HepG2 (cell line): ENCODE data around the gene ARHGEF4. TPM values are rescaled to one million over a fixed set of nuclear protein-coding genes. Genes with fewer than 3 reads are reported as not detected.

ENCODE experiments used
- ATAC-seq: fragments of 200-7000 bp; cut with Tn5 transposase; 3 replicates; pipeline ENCODE4 v1.9.1; 2020; ENCODE audit warnings: mild to moderate bottlenecking, moderate library complexity
- BruUV-seq: library from RNA; stranded (reverse); fragments of 400-500 nt; replicated peaks from 2 replicates; lab custom pipeline; 2021; lab: Mats Ljungman, UMichigan
- CTCF ChIA-PET: fragments of 300-600 bp; formaldehyde crosslinking; extraction: SDS; loops from one replicate; lab custom pipeline; 2021; ENCODE audit warnings: low total read pairs, inconsistent platforms, low intra/inter-chr PET ratio; lab: Yijun Ruan, JAX
- POLR2A ChIA-PET: fragments of 350-600 bp; sonication (Branson Sonifier 250); formaldehyde crosslinking; loops from one replicate; lab custom pipeline; 2020; ENCODE audit warnings: antibody characterized with exemption, inconsistent platforms; lab: Yijun Ruan, JAX
- DNase-seq: peaks from one replicate; pipeline ENCODE4 v3.0.0-alpha.2; 2015; ENCODE audit warnings: low spot score
- FAIRE-seq: peaks from 3 replicates; lab custom pipeline; 2011; peaks lifted over from hg19 to GRCh38; lab: Jason Lieb, UNC
- H2AFZ ChIP-seq: one replicate; pipeline ENCODE4 v1.6.1; 2011; ENCODE audit warnings: low read length, inconsistent platforms
- H3K27ac ChIP-seq: fragments of 300-600 bp; 3 replicates; pipeline ENCODE4 v1.8.0; 2011; ENCODE audit warnings: mixed run types, mild to moderate bottlenecking, mixed read lengths, low read length, inconsistent platforms; ENCODE audit not compliant: insufficient read depth; ENCODE audit errors: extremely low read length
- H3K27me3 ChIP-seq, 2 experiments: fragments of 200-600 bp in 1 of 2; 2 replicates in 1 of 2; 3 replicates in 1 of 2; pipeline versions ENCODE4 v1.6.0 to v1.8.0; 2011; ENCODE audit warnings: low read length in 2 of 2, mild to moderate bottlenecking in 2 of 2, moderate library complexity in 2 of 2, inconsistent platforms in 1 of 2; ENCODE audit not compliant: insufficient read depth in 2 of 2, control insufficient read depth in 1 of 2
- H3K36me3 ChIP-seq, 2 experiments: fragments of 200-600 bp in 1 of 2; replicated peaks in 1 of 2; 2 replicates in 1 of 2; 3 replicates in 1 of 2; pipeline versions ENCODE4 v1.5.1 to v1.8.0; 2011; ENCODE audit warnings: low read length in 2 of 2, inconsistent platforms in 1 of 2; ENCODE audit not compliant: insufficient read depth in 2 of 2, control insufficient read depth in 1 of 2
- H3K4me1 ChIP-seq: 2 replicates; pipeline ENCODE4 v1.5.1; 2012; ENCODE audit warnings: low read length, inconsistent platforms; ENCODE audit not compliant: insufficient read depth
- H3K4me2 ChIP-seq: 2 replicates; pipeline ENCODE4 v1.6.0; 2011; ENCODE audit warnings: low read depth, low read length, inconsistent platforms
- H3K4me3 ChIP-seq, 3 experiments: fragments of 200-600 bp in 1 of 3; sonication (generic), shearing (Covaris generic) in 1 of 3; replicated peaks in 1 of 3; 2 replicates each; pipeline ENCODE4 v1.5.1; 2011 to 2016; ENCODE audit warnings: low read length in 3 of 3, inconsistent platforms in 2 of 3, low read depth in 2 of 3, mild to moderate bottlenecking in 2 of 3, control low read depth in 1 of 3, mixed read lengths in 1 of 3; ENCODE audit not compliant: insufficient read depth in 1 of 3
- H3K79me2 ChIP-seq: one replicate; pipeline ENCODE4 v1.6.1; 2011; ENCODE audit warnings: low read length, inconsistent platforms; ENCODE audit not compliant: insufficient read depth
- H3K9ac ChIP-seq: 2 replicates; pipeline ENCODE4 v1.6.0; 2011; ENCODE audit warnings: mild to moderate bottlenecking, low read depth, low read length, inconsistent platforms; ENCODE audit not compliant: insufficient read depth
- H3K9me3 ChIP-seq: 2 replicates; pipeline ENCODE4 v1.5.1; 2012; ENCODE audit warnings: mild to moderate bottlenecking, low read length
- H4K20me1 ChIP-seq: 2 replicates; pipeline ENCODE4 v1.6.0; 2011; ENCODE audit warnings: inconsistent platforms, mild to moderate bottlenecking, low read length, moderate library complexity; ENCODE audit not compliant: insufficient read depth
- BATF2 ChIP-seq: sonication (generic); formaldehyde crosslinking; IDR thresholded peaks from 2 replicates; pipeline ENCODE4 v1.8.0; 2022; ENCODE audit warnings: mild to moderate bottlenecking, missing genetic modification reagents, moderate library complexity
- E2F2 ChIP-seq: sonication (generic); formaldehyde crosslinking; IDR thresholded peaks from 2 replicates; pipeline ENCODE4 v1.4.0; 2020; ENCODE audit warnings: missing genetic modification reagents, borderline replicate concordance
- MTA3 ChIP-seq: sonication (generic); formaldehyde crosslinking; IDR thresholded peaks from 2 replicates; pipeline ENCODE4 v1.4.0; 2020; ENCODE audit warnings: missing genetic modification reagents
- STAG1 ChIP-seq: sonication (generic); formaldehyde crosslinking; IDR thresholded peaks from 2 replicates; pipeline ENCODE4 v1.4.0; 2020; ENCODE audit warnings: missing genetic modification reagents
- ZBTB42 ChIP-seq: sonication (generic); formaldehyde crosslinking; IDR thresholded peaks from 2 replicates; pipeline ENCODE4 v1.5.0; 2020; ENCODE audit warnings: mild to moderate bottlenecking, missing genetic modification reagents
- ZHX2 ChIP-seq, 2 experiments: sonication (generic) in 1 of 2; formaldehyde crosslinking in 1 of 2; IDR thresholded peaks; 2 replicates each; pipeline versions ENCODE4 v1.6.1 to v1.9.0; 2014 to 2022; ENCODE audit warnings: antibody characterized with exemption in 1 of 2, borderline replicate concordance in 1 of 2, inconsistent platforms in 1 of 2, low read depth in 1 of 2, missing genetic modification reagents in 1 of 2
- ZNF124 ChIP-seq: sonication (generic); formaldehyde crosslinking; IDR thresholded peaks from 2 replicates; pipeline ENCODE4 v1.4.0; 2020; ENCODE audit warnings: missing genetic modification reagents
- ZNF652 ChIP-seq: IDR thresholded peaks from 2 replicates; pipeline ENCODE4 v1.6.1; 2016; ENCODE audit warnings: low read depth, borderline replicate concordance
- ZNF841 ChIP-seq: sonication (generic); formaldehyde crosslinking; IDR thresholded peaks from 2 replicates; pipeline ENCODE4 v1.8.1; 2023; ENCODE audit warnings: missing genetic modification reagents, borderline replicate concordance
- WGBS: methylation state at CpG from one replicate; pipeline ENCODE4 v1.1.6; 2017; ENCODE audit warnings: low lambda C conversion rate; 5-methylcytosine and 5-hydroxymethylcytosine counted together
- in situ Hi-C: cut with HindIII; loops from 2 replicates; pipeline ENCODE4 v1.10.0; 2017; ENCODE audit warnings: low pct_unique_long_range_greater_than_20kb; ENCODE audit not compliant: extremely low pct_ligation_motif_present
- intact Hi-C: fragments of 100-400 bp; cut with micrococcal nuclease; formaldehyde crosslinking; loops from one replicate; pipeline ENCODE4 v1.10.0; 2022; ENCODE audit not compliant: unreplicated experiment
- polyA plus RNA-seq, 8 experiments: library from polyadenylated mRNA; depleted of rRNA in 3 of 8; stranded (reverse) in 7 of 8; unstranded in 1 of 8; fragments of >200 nt; fragmentation: Illumina TruSeq in 4 of 8; extraction: Trizol in 4 of 8; gene quantifications; 2 replicates each; pipeline versions ENCODE4 v1.2.1 to v1.2.3, GENCODE V29; 2011 to 2016; ENCODE audit warnings: low read depth in 4 of 8, missing spikeins in 1 of 8, mixed read lengths in 1 of 8; ENCODE audit not compliant: insufficient read depth in 1 of 8
- total RNA-seq, 5 experiments: library from RNA; depleted of rRNA; stranded (reverse); fragments of >200 nt; fragmentation: Illumina TruSeq; extraction: Trizol; gene quantifications; 2 replicates each; pipeline ENCODE4 v1.2.3, GENCODE V29; 2016; ENCODE audit warnings: low read depth in 1 of 5
- TF ChIP-seq, protein P1 (sequence below): sonication (generic); formaldehyde crosslinking; IDR thresholded peaks from 2 replicates; pipeline ENCODE4 v1.5.0; 2020; ENCODE audit warnings: missing genetic modification reagents, mild to moderate bottlenecking, borderline replicate concordance

The ARHGEF4 gene
- total and polyA plus RNA-seq, 2 of the 13 experiments (the other 11 are each of a cell fraction or from before 2014, with no cell fraction given) = 0.11 to 0.13 TPM

DNA sequence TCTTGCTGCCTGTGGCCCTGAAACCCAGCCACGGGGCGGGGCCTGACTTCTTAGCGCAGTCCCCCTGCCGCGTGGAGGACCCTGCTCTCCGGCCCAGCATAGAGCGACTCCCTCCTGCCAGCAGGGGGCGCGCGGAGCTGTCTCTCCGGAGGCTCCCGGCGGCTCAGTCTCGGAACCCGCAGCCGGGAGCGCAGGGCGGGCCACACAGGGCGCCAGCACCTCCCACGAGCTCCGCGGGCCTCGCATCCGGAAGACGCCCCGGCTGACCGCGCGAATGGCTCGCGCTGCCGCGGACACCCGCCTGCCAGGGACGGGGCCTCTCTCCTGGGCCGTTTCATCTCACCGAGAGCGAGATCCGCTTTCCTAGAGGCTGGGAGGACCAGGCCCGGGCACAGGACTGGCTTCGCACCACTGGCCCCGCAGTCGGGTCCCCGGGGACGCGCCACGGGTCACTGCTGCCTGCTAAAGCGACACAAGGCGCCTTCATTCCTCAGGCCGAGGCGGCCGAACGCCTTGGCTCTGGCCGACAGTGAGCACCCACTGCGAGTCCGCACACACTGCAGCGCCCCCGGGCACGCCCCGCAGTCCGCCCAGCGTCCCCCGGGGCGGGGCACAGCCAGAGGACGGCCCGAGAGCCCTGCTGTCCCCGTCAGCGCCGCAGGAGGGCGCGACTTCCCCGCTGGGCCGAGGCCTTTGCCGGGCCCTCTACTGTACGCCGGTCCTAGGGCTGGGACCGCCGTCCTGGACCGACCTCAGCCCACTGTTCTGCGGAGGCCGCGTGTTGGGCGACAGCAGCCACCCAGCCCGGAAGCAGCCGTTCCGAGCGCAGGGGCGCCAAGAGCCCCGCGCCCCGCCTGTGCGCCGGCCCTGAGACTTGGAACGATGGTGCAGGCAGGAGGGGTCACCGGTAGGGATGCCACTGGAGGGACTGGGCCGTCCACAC lies 39.0 kb upstream of the ARHGEF4 start:
- peak overlapping the region; percentile 57 to 82 (median 68) for H3K4me3 ChIP-seq
- whole genome bisulfite sequencing = 9% methylated on average over 20 of the region's 96 CpGs
- no peaks in the 10 kb centered on the region for H3K9me3 ChIP-seq
- POLR2A ChIA-PET = no interaction called here
- FAIRE-seq = no peak
- peaks cover 4 to 17% of the 10 kb centered on the region in 2 experiments; a peak in 2 of 5 replicates for H3K27me3 ChIP-seq
- H3K4me2 ChIP-seq = peak overlapping the region; percentile 97
- no TSS peak for BruUV-seq
- no peaks in the 10 kb centered on the region for H3K36me3 ChIP-seq
- H3K27ac ChIP-seq = no peak overlapping the region
- intact Hi-C loops = loop anchor here (1.0 kb wide), 2 partner anchors 76 to 123 kb away; no protein-coding TSS in a partner anchor
- CTCF ChIA-PET = interaction anchor here (2.7 to 3.7 kb wide), 2 partner anchors 76 to 123 kb away, joined by 51 to 57 read pairs; no protein-coding TSS in a partner anchor
- peak overlapping the region; percentile 54 for H3K9ac ChIP-seq
- no peaks in the 10 kb centered on the region for H4K20me1 ChIP-seq
- ATAC-seq = peak; percentile 96
- no peaks in the 10 kb centered on the region for H3K79me2 ChIP-seq
- H2AFZ ChIP-seq = peak overlapping the region; percentile 37
- peak; percentile 77 for DNase-seq
- H3K4me1 ChIP-seq = 0 out of 2 replicates have a peak, but pooled peaks cover 6% of the 10 kb centered on the region
- in situ Hi-C loops = no loop called here
- no peak for TF ChIP-seq ZHX2 (IDR thresholded peaks at IDR 0.05; ENCODE audit: low read depth)
- TF ChIP-seq ZHX2 (CRISPR knock-in tag; IDR thresholded peaks at IDR 0.05; ENCODE audit: borderline replicate concordance) = no peak
- no peak for TF ChIP-seq E2F2 (CRISPR knock-in tag)
- TF ChIP-seq ZNF652 (CRISPR knock-in tag) = no peak
- TF ChIP-seq, protein P1, sequence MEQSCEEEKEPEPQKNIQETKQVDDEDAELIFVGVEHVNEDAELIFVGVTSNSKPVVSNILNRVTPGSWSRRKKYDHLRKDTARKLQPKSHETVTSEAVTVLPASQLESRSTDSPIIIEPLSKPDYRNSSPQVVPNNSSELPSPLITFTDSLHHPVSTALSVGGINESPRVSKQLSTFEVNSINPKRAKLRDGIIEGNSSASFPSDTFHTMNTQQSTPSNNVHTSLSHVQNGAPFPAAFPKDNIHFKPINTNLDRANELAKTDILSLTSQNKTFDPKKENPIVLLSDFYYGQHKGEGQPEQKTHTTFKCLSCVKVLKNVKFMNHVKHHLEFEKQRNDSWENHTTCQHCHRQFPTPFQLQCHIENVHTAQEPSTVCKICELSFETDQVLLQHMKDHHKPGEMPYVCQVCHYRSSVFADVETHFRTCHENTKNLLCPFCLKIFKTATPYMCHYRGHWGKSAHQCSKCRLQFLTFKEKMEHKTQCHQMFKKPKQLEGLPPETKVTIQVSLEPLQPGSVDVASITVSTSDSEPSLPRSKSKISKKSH = peak; percentile 79
- TF ChIP-seq ZBTB42 (CRISPR knock-in tag) = peak; percentile 86; the same call in 1 of the 2 replicates
- TF ChIP-seq MTA3 (CRISPR knock-in tag) = no peak
- TF ChIP-seq BATF2 = no peak; the same call in 1 of the 2 replicates
- TF ChIP-seq ZNF841 = no peak
- TF ChIP-seq STAG1 (CRISPR knock-in tag) = peak; percentile 96
- no peak; the same call in 1 of the 2 replicates for TF ChIP-seq ZNF124
